ENCODE results near the gene VASH1.
"Not testable (repeated sequence)": the region's sequence is repeated elsewhere in the genome, so short reads cannot be mapped to it uniquely, and the experiment has no call there.

The VASH1 gene

DNA sequence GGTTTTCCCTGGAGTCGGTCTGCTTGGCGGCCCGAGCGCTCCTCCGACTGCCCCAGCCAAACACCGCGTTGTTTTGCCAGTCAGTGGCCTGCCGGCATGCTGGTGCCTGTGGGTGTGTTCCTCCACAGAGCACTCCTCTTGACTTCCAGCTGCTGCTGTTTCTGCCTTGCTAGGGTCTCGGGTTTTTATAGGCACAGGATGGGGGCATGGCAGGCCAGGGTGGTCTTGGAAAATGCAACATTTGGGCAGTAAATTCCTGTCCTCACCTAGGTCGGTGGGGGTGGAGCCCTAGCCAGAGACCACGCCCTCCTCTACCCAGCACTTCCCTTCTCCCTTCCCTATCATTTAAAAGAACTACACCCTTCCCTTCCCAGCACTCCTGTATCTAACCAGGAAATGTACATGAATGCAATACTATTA lies 34.7 kb upstream of the VASH1 start:
- no peak for DNase-seq
- CTCF ChIA-PET = no interaction called here
- no peaks in the 10 kb centered on the region for H3K36me3 Mint-ChIP-seq
- no peaks in the 10 kb centered on the region for H3K9me3 Mint-ChIP-seq
- no peaks in the 10 kb centered on the region for H3K4me1 Mint-ChIP-seq
- H3K4me3 Mint-ChIP-seq = no peak overlapping the region
- H3K27me3 Mint-ChIP-seq = peaks cover 35% of the 10 kb centered on the region
- H3K27ac Mint-ChIP-seq = no peak overlapping the region

DNA sequence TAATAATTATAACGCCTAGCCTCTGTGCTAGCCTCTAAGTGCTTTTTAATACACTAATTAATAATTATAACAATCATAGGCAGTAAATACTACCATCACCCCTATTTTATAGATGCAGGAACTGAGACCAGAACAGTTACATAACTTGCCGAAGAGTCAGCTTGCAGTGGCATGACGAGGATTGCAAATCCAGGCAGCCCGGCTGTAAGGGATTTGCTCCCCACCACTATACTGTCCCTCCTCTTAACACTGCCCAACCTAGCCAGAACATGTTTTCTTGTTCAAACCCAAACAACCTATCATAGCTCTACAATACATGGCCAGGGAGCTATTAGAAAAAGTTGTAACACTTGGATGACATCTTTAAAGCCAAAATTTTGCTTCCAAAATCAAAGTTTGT lies 33.9 kb upstream of the VASH1 start:
- Mint-ChIP-seq H3K36me3 (no peaks in the 10 kb centered on the region), H3K27ac (no peak overlapping the region), H3K9me3 (no peaks in the 10 kb centered on the region), H3K4me3 (no peak overlapping the region), H3K4me1 (no peaks in the 10 kb centered on the region), H3K27me3 (peaks cover 28% of the 10 kb centered on the region)
- no peak for DNase-seq
- CTCF ChIA-PET = interaction anchor here (2.4 kb wide), 1 partner anchor 17 kb away, joined by 8 read pairs; no protein-coding TSS in a partner anchor

DNA sequence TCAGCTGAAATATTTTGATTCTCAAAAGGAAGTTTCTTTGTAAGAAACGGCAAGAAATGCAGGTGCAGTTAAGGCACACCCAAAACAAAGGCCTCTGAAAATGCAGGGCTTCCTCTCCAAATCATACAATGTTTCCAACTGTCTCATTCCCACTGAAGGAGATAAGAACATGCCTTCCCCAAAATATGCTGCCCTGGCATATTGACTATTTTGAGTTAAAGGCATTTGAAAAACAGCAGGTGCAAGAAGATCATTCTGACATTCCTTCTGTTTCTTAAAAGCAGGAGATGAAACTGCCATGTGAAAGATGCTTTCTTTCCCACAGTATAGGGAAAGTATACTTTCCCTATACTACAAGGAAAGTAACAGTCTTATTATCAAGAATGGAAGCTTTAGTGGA lies 33.4 kb upstream of the VASH1 start:
- DNase-seq = no peak
- Mint-ChIP-seq H3K4me3 (no peak overlapping the region), H3K9me3 (no peaks in the 10 kb centered on the region), H3K4me1 (no peaks in the 10 kb centered on the region), H3K27ac (no peak overlapping the region), H3K36me3 (no peaks in the 10 kb centered on the region), H3K27me3 (peaks cover 25% of the 10 kb centered on the region)
- CTCF ChIA-PET = interaction anchor here (2.4 kb wide), 1 partner anchor 17 kb away, joined by 8 read pairs; no protein-coding TSS in a partner anchor

DNA sequence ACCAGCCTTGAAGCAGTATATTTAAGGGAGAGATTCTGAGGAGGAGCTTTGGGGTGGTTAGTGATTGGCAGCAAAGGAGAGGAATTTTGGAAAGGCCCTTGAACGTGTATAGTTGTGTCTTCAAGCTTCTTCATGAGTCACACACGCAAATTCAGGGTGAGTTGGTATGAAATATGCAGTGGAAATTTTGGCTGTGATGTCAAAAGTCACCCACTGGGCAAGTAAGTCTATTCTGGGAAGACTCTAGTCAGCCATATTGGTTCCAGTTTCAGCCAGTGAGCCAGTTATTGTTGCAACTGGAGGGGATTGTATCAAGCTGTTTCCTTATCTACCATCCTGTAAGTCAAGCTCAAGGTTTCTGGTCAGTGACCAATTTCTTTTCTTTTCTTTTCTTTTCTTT lies 32.0 kb upstream of the VASH1 start:
- Mint-ChIP-seq H3K27ac (no peak overlapping the region), H3K4me1 (no peaks in the 10 kb centered on the region), H3K9me3 (no peaks in the 10 kb centered on the region), H3K36me3 (no peaks in the 10 kb centered on the region), H3K27me3 (peaks cover 25% of the 10 kb centered on the region), H3K4me3 (no peak overlapping the region)
- CTCF ChIA-PET = interaction anchor here (2.4 kb wide), 1 partner anchor 19 kb away, joined by 8 read pairs; no protein-coding TSS in a partner anchor
- no peak for DNase-seq

DNA sequence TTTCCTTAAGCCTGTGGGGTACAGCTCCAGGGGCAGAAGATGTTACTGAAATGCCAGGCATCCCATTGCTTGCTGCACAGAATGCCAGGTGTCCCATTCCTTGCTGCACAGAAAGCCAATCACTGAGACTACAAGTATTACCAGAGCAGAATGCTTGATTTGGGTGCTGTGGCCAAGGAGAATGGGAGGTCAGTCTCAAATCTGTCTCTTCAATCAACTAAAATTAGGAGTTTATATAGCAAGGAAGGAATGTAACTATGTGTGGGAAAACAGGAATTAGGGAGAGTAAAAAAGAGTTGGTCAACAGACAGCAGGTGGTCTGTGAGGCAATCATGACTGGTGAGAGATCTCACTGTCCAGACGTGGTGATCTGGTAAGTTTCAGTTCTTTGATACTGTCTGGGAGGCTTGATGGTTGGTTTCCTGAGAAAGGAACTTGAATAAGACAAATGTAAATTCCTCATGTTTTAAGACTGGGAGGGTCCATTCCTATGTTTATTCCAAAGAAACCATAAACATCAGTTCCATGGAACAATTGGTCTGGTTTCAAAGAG lies 31.2 kb upstream of the VASH1 start:
- no peak for DNase-seq
- Mint-ChIP-seq H3K27me3 (peaks cover 23% of the 10 kb centered on the region), H3K27ac (no peak overlapping the region), H3K4me3 (no peak overlapping the region), H3K4me1 (no peaks in the 10 kb centered on the region), H3K9me3 (no peaks in the 10 kb centered on the region), H3K36me3 (no peaks in the 10 kb centered on the region)
- CTCF ChIA-PET = no interaction called here

DNA sequence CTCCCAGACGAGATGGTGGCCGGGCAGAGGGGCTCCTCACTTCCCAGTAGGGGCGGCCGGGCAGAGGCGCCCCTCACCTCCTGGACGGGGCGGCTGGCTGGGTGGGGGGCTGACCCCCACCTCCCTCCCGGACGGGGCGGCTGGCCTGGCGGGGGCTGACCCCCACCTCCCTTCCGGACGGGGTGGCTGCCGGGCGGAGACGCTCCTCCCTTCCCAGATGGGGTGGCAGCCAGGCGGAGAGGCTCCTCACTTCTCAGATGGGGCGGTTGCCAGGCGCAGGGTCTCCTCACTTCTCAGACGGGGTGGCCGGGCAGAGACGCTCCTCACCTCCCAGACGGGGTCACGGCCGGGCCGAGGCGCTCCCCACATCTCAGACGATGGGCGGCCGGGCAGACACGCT lies 26.8 kb upstream of the VASH1 start:
- H3K27ac Mint-ChIP-seq, H3K4me3 Mint-ChIP-seq, DNase-seq, H3K4me1 Mint-ChIP-seq, H3K9me3 Mint-ChIP-seq, H3K36me3 Mint-ChIP-seq, H3K27me3 Mint-ChIP-seq, CTCF ChIA-PET: not testable (repeated sequence)

DNA sequence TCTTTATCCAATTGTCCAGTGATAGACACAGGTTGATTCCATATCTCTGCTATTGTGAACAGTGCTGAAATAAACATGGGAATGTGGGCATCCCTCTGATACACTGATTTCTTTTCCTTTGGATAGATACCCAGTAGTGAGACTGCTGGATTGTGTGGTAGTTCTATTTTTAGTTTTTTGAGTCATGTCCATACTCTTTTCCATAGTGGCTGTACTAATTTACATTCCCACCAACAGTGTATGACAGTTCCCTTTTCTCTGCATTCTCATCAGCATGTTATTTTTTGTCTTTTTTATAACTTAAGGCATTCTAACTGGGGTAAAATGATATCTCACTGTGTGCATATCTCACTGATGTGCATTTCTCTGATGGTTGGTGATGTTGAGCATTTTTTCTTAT lies 24.8 kb upstream of the VASH1 start:
- Mint-ChIP-seq H3K36me3 (no peaks in the 10 kb centered on the region), H3K4me1 (no peaks in the 10 kb centered on the region), H3K27ac (no peak overlapping the region), H3K9me3 (peaks cover 10% of the 10 kb centered on the region), H3K27me3 (peaks cover 3% of the 10 kb centered on the region), H3K4me3 (no peak overlapping the region)
- no peak for DNase-seq
- CTCF ChIA-PET = no interaction called here

DNA sequence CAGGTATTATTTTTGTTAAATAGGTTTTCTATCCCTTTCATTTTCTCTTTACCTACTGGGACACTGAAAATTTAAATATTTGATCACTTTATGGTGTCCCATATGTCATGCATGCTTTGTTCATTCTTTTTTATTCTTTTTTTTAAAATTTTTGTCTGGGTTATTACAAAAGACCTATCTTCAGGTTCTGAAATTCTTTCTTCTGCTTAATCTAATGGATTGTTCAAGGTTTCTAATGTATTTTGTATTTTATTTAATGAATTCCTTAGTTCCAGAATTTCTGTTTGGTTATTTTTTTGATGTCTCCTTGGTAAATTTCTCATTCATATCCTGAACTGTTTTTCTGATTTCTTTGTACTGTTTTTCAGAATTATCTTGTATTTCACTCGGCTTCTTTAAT lies 20.2 kb upstream of the VASH1 start:
- H3K36me3 Mint-ChIP-seq = no peaks in the 10 kb centered on the region
- no peak overlapping the region for H3K4me3 Mint-ChIP-seq
- peaks cover 18% of the 10 kb centered on the region for H3K9me3 Mint-ChIP-seq
- no peaks in the 10 kb centered on the region for H3K4me1 Mint-ChIP-seq
- no peak overlapping the region for H3K27ac Mint-ChIP-seq
- CTCF ChIA-PET = no interaction called here
- DNase-seq = no peak
- H3K27me3 Mint-ChIP-seq = peaks cover 24% of the 10 kb centered on the region

DNA sequence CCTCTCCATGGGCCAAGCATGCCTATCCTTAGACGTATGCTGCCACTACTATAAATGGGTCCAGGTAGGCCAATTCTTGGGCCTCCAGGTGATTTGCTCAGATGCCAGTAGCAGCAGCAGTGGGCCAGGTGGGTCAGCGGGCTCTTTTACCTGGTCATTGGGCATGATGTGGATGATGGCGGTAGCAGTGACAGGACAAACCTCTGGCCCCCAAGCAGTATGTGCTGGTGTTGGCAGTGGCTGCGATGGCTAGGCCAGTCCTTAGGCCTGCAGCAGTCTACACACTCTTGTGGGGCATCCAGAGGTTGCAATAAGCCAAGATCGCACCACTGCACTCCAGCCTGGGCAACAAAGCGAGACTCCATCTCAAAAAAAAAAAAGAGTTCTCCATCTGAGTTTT lies 19.1 kb upstream of the VASH1 start:
- CTCF ChIA-PET = no interaction called here
- H3K27me3 Mint-ChIP-seq = peaks cover 24% of the 10 kb centered on the region
- no peaks in the 10 kb centered on the region for H3K36me3 Mint-ChIP-seq
- no peak for DNase-seq
- H3K4me3 Mint-ChIP-seq = no peak overlapping the region
- no peak overlapping the region for H3K27ac Mint-ChIP-seq
- H3K9me3 Mint-ChIP-seq = peaks cover 18% of the 10 kb centered on the region
- H3K4me1 Mint-ChIP-seq = no peaks in the 10 kb centered on the region

DNA sequence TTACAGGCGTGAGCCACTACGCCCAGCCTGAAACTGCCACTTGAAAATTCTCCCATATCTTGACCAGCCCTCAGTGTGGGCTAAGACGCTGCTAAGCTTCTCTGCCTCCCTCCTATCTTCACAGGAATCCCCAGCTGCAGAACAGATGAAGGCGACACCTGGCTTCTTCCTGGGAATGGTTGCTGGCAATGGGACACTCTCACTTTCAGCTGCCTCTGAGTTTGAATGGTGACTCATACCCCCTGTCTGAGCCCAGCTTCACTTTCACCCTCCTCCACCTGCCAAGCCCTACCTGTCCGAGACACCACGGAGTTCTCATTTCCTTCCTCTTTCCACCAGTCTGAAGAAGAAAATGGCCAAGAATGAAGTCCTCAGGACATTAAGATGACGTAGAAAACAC lies 18.3 kb upstream of the VASH1 start:
- H3K36me3 Mint-ChIP-seq = no peaks in the 10 kb centered on the region
- H3K27ac Mint-ChIP-seq = no peak overlapping the region
- H3K27me3 Mint-ChIP-seq = peaks cover 24% of the 10 kb centered on the region
- CTCF ChIA-PET = interaction anchor here (0.9 kb wide), 1 partner anchor 32 kb away, joined by 4 read pairs; no protein-coding TSS in a partner anchor
- H3K4me1 Mint-ChIP-seq = no peaks in the 10 kb centered on the region
- peaks cover 18% of the 10 kb centered on the region for H3K9me3 Mint-ChIP-seq
- no peak for DNase-seq
- H3K4me3 Mint-ChIP-seq = no peak overlapping the region

DNA sequence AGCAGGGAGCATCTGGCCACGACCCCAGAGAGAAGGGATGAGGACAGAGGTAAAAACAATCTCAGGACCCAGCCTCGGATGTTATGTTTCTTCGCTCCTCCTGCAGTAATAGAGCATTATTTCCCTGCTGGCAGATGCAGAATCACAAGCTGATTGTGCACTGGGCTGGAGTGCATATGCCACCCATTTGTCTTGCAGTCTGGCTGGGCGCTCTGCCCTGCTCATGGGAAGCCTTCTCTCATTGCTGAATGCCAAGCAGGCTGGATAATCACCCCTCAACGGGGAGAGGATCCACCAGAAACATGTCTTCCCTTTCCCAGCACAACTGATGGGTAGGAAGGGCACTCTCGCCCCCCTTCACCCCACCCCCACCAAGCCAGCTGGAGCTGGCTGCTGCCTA lies 8.5 kb upstream of the VASH1 start:
- H3K36me3 Mint-ChIP-seq = no peaks in the 10 kb centered on the region
- CTCF ChIA-PET = no interaction called here
- H3K27ac Mint-ChIP-seq = no peak overlapping the region

DNA sequence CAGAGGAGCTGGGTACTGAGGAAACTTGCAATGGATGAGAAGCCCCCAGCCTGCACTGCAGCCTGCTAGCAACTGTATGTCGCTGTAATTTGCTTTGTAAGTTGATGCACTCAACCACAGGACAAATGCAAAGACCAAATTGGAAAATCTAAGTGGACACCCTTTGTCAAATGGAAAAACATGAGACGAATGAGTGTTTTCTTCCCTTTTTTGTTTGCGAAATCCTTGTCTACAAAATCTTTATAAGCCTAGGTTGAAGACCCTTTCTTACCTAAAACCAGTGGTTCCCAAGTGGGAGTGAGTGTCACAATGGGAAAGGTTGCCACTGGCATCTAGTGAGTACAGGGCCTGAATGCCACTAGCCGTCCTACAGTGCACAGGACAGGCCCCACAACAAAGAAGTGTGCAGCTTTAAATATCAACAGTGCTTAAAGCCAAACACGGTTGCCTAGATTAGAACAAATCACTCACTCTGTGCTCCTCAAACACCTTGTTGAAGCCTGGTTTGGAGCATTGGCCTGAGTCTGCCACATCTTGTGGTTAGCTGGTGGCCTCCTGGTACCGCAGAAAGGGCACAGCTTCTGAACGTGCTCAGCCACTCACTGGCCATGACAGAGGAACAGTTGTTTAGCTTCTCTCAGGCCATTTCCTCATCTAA lies 7.6 kb upstream of the VASH1 start:
- no peaks in the 10 kb centered on the region for H3K4me1 Mint-ChIP-seq
- H3K9me3 Mint-ChIP-seq = no peaks in the 10 kb centered on the region
- H3K27ac Mint-ChIP-seq = no peak overlapping the region
- CTCF ChIA-PET = no interaction called here
- no peak for DNase-seq
- H3K36me3 Mint-ChIP-seq = no peaks in the 10 kb centered on the region
- peaks cover 31% of the 10 kb centered on the region for H3K27me3 Mint-ChIP-seq
- H3K4me3 Mint-ChIP-seq = no peak overlapping the region

More for the DNA sequence above, 8.5 kb upstream of the VASH1 start:
- DNase-seq = no peak
- Mint-ChIP-seq H3K27me3 (peaks cover 22% of the 10 kb centered on the region), H3K4me3 (no peak overlapping the region), H3K9me3 (no peaks in the 10 kb centered on the region), H3K4me1 (no peaks in the 10 kb centered on the region)

DNA sequence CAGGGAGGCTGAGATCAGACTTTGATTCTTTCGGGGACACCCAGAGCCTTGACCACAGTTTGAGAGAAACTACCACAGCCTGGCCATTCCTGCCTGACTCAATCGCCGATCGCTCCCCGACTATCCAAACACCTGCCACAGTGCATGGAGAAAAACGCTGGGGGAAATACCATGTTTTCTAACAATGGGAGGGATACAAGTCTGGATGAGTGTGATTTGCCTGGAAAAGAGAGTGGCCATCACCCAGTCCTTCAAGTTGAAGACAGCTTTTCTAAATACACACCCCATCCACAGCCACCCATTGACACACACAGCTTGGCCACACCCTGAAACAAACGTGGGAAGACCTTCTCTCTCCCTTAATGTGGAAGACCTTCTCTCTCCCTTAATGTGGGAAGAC lies 6.7 kb upstream of the VASH1 start:
- Mint-ChIP-seq H3K9me3 (no peaks in the 10 kb centered on the region), H3K27ac (no peak overlapping the region), H3K4me1 (no peaks in the 10 kb centered on the region), H3K27me3 (peaks cover 40% of the 10 kb centered on the region), H3K4me3 (no peak overlapping the region), H3K36me3 (no peaks in the 10 kb centered on the region)
- CTCF ChIA-PET = no interaction called here
- DNase-seq = no peak

DNA sequence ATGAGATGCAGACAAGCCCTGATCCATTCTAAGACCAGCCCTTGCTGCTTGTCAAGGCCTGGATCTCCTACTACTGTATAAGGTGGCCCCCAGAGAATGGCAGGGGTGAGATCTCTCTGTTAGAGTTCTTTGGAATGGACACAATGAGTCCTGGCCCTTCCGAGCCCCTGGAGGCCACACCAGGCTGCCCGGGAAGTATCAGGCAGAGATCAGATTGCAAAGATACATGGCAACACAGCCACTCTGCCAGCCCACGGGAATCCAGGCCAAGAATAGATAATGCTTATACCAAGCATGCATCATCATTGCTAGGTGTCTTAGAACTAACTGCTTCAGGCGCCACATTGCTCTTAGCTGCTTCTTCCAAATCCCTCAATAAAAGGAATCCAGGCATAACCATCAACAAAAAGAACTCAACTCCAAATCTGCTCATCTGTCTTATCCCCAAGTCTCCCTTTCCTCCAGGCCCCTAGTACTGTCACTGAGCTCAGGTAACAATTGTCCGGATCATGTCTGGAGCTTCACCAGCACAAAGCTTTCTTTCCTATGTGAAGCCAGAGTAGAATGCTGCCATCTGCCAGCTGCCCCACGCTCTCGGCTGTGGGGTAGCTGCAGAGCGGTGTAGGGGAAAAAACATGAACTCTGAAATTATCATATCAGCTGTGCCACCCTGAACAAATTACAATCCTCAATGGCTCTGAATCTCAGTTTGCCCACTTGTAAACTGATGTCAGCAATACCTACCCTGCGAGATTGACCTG lies 5.5 kb upstream of the VASH1 start:
- CTCF ChIA-PET = interaction anchor here (1.0 kb wide), 1 partner anchor 46 kb away, joined by 3 read pairs; no protein-coding TSS in a partner anchor
- H3K27me3 Mint-ChIP-seq = peaks cover 52% of the 10 kb centered on the region
- no peaks in the 10 kb centered on the region for H3K36me3 Mint-ChIP-seq
- H3K9me3 Mint-ChIP-seq = no peaks in the 10 kb centered on the region
- DNase-seq = no peak
- no peak overlapping the region for H3K4me3 Mint-ChIP-seq
- peaks cover 2% of the 10 kb centered on the region for H3K4me1 Mint-ChIP-seq
- no peak overlapping the region for H3K27ac Mint-ChIP-seq

DNA sequence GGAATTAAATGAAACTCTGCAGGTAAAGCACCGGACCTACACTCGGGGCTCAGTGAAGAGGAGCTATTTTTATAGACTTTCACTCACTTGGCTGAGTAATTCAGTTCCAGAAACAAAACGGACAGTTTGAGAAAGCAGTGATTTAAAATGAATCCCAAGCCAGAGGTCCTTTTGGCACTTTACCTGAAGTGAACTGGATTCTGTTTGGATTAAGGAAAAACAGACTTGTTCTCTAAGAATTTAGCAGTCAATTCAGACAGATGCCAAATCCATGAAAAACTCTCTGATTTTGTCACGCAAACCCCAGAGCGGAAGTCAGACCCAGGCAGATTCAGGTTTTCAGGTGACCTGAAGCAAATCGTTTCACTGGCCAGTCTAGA lies 4.9 kb upstream of the VASH1 start:
- no peak for DNase-seq
- Mint-ChIP-seq H3K4me3 (no peak overlapping the region), H3K9me3 (no peaks in the 10 kb centered on the region), H3K27me3 (peaks cover 58% of the 10 kb centered on the region), H3K27ac (no peak overlapping the region), H3K4me1 (peaks cover 5% of the 10 kb centered on the region), H3K36me3 (no peaks in the 10 kb centered on the region)
- CTCF ChIA-PET = interaction anchor here (1.0 kb wide), 1 partner anchor 46 kb away, joined by 3 read pairs; no protein-coding TSS in a partner anchor

All from activated naive CD4-positive, alpha-beta T cell treated with anti-CD3 and anti-CD28 coated beads, Interleukin-2, amount 10 ng/mL, durations not matched to agents 7 days and 5 days (primary cell).